ENCODE results near the gene HEXA.
"Not testable (repeated sequence)": the region's sequence is repeated elsewhere in the genome, so short reads cannot be mapped to it uniquely, and the experiment has no call there.

HEXA gene

DNA sequence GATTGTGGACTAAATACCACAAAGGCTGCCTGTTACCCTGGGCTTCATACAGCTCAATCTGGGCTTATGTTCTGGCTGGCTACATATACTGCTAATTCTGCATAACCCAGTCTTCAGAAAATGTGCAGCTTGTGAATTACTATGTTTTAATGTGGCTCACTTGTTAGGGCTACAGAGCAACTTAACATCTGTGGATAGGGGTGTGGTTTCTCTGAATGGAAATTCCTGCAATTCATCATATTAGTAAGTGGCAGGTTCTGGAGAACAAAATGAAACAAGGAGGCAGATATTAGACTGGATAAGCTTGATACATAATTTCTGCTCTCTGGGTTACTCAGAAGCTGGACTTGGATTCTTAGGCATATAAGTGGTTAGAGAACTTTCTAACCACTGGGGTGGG is 29.0 kb upstream of the HEXA start:
- Histone ChIP-seq H3K4me1 (ENCODE audit: control insufficient read depth, insufficient read depth, low read length) (no peaks in the 10 kb centered on the region), H3K4me3 (ENCODE audit: insufficient read depth, low read depth, low read length) (no peak overlapping the region), H3K27ac (ENCODE audit: insufficient read depth, low read depth, low read length, poor library complexity, severe bottlenecking) (no peak overlapping the region), H3K36me3 (ENCODE audit: control insufficient read depth, insufficient read depth, low read length) (no peaks in the 10 kb centered on the region), H3K9me3 (ENCODE audit: control insufficient read depth, low read length) (no peaks in the 10 kb centered on the region), H3K27me3 (ENCODE audit: control insufficient read depth, insufficient read depth, low read length, poor library complexity, severe bottlenecking) (peaks cover 54% of the 10 kb centered on the region)

DNA sequence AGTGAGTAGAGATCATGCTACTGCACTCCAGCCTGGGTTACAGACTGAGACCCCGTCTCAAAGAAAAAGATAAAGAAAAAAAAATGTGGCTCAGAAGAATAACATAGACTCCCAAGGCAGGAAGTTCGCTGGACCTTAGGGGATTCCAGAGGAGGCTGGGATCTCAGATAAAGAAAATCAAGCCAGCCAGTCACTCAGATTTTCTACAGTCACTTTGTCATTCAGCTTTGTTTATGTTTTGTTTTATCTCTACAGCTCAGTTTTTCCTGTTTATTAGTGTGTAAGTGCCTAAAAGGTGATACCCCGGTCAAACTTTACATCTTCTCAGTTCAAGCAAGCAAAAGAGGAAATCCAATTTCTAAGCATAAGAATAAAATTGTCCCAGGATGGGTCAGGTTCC is 28.5 kb upstream of the HEXA start:
- H3K4me1 ChIP-seq (ENCODE audit: control insufficient read depth, insufficient read depth, low read length), result no peaks in the 10 kb centered on the region
- H3K27me3 ChIP-seq (ENCODE audit: control insufficient read depth, insufficient read depth, low read length, poor library complexity, severe bottlenecking), result peaks cover 54% of the 10 kb centered on the region
- no peaks in the 10 kb centered on the region for H3K36me3 ChIP-seq (ENCODE audit: control insufficient read depth, insufficient read depth, low read length)
- 76% methylated on average over 3 of the region's 3 CpGs for WGBS, 2 experiments
- H3K4me3 ChIP-seq (ENCODE audit: insufficient read depth, low read depth, low read length), result no peak overlapping the region
- no peak overlapping the region for H3K27ac ChIP-seq (ENCODE audit: insufficient read depth, low read depth, low read length, poor library complexity, severe bottlenecking)
- H3K9me3 ChIP-seq (ENCODE audit: control insufficient read depth, low read length), result no peaks in the 10 kb centered on the region

DNA sequence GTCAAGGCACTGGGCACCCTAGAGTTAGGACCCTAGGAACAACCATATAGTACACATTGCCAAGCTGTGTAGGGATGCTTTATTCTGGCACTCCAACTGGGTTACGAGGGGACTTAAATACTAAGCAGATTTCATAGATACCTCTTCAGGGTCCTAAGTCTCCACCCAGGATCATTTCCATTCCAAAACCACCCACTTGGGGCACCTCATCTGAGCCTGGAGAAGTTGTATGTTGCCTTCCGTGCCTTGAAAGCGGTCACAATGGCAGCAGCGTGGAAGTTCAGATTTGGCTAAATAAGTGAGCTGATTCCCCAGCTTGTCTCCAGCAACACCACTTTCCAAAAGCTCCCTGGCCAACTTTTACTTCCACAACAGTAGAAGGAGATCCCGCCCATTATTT is 26.9 kb upstream of the HEXA start:
- H3K4me3 ChIP-seq (ENCODE audit: insufficient read depth, low read depth, low read length), result no peak overlapping the region
- 76 to 77% methylated on average over 5 of the region's 5 CpGs for WGBS, 2 experiments
- H3K9me3 ChIP-seq (ENCODE audit: control insufficient read depth, low read length), result no peaks in the 10 kb centered on the region
- no peak overlapping the region for H3K27ac ChIP-seq (ENCODE audit: insufficient read depth, low read depth, low read length, poor library complexity, severe bottlenecking)
- H3K27me3 ChIP-seq (ENCODE audit: control insufficient read depth, insufficient read depth, low read length, poor library complexity, severe bottlenecking), result peaks cover 40% of the 10 kb centered on the region
- no peaks in the 10 kb centered on the region for H3K4me1 ChIP-seq (ENCODE audit: control insufficient read depth, insufficient read depth, low read length)
- no peaks in the 10 kb centered on the region for H3K36me3 ChIP-seq (ENCODE audit: control insufficient read depth, insufficient read depth, low read length)

DNA sequence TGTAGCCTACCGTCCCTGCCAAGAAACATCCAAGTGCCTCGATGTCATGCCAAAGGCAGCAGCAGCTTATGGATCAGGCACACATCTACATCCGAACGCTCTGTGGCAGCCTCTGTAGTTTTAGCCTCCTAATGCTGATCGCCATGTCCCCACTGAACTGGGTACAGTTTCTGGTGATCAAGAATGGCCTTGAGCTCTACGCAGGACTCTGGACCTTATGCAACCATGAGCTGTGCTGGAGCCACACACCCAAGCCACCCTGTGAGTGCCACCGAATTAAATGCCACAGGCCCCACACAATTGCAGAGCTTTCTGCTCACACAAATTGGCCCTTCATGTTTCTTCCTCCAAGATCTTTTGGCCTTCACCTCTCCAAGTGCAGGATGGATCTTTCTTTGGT is 22.8 kb upstream of the HEXA start:
- no peaks in the 10 kb centered on the region for H3K36me3 ChIP-seq (ENCODE audit: control insufficient read depth, insufficient read depth, low read length)

DNA sequence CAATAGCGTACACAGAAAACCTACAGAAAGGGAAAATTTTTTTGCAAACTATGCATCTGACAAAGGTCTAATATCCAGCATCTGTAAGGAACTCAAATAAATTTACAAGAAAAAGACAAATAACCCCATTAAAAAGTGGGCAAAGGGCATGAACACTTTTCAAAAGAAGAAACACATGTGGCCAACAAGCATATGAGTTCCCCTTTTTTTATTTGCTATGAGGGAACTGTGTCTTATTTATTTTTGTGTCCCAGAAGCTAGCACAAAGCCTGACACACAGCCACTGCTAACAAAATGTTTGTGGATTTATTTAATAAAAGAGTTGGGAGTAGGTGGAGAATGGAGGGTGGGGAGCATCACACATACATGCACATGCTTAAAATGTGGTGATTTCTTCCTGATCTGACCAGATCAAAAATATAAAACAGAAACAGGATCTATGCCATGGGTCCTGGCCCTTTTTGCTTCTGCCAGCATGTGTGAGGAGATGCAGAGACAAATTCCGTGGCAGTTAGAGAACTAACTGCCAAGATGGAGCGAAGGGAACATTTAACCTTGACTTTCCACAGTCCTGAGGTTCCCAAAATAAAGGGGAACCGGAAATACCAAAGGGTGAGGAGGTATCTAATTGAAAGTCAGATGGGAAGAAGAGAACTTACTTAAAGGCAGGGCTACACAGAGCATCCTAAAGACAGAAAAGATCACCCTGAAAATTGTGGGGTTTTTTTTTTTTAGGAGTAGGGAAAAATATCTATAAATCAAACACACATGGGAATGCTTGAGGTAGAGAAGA is 22.2 kb upstream of the HEXA start, which contains the start of gene TMEM202:
TMEM202 (plus strand) TSS at position 510 of the 793 bp plus-strand sequence; CDS start at position 532, 22 bp downstream.
- Histone ChIP-seq H3K36me3 (ENCODE audit: control insufficient read depth, insufficient read depth, low read length) (no peaks in the 10 kb centered on the region), H3K4me3 (ENCODE audit: insufficient read depth, low read depth, low read length) (no peak within 1 kb of the TSS), H3K9me3 (ENCODE audit: control insufficient read depth, low read length) (no peaks in the 10 kb centered on the region), H3K4me1 (ENCODE audit: control insufficient read depth, insufficient read depth, low read length) (no peaks in the 10 kb centered on the region), H3K27me3 (ENCODE audit: control insufficient read depth, insufficient read depth, low read length, poor library complexity, severe bottlenecking) (peaks cover 4% of the 10 kb centered on the region), H3K27ac (ENCODE audit: insufficient read depth, low read depth, low read length, poor library complexity, severe bottlenecking) (no peak within 1 kb of the TSS)
- WGBS, 2 experiments, result 60 to 78% methylated on average over 4 of the region's 4 CpGs

More for the DNA sequence above, 22.8 kb upstream of the HEXA start:
- H3K4me1 ChIP-seq (ENCODE audit: control insufficient read depth, insufficient read depth, low read length), result no peaks in the 10 kb centered on the region
- H3K27me3 ChIP-seq (ENCODE audit: control insufficient read depth, insufficient read depth, low read length, poor library complexity, severe bottlenecking), result peaks cover 11% of the 10 kb centered on the region
- H3K4me3 ChIP-seq (ENCODE audit: insufficient read depth, low read depth, low read length), result no peak overlapping the region
- H3K9me3 ChIP-seq (ENCODE audit: control insufficient read depth, low read length), result no peaks in the 10 kb centered on the region
- WGBS, 2 experiments, result 85 to 88% methylated on average over 7 of the region's 7 CpGs
- H3K27ac ChIP-seq (ENCODE audit: insufficient read depth, low read depth, low read length, poor library complexity, severe bottlenecking), result no peak overlapping the region

DNA sequence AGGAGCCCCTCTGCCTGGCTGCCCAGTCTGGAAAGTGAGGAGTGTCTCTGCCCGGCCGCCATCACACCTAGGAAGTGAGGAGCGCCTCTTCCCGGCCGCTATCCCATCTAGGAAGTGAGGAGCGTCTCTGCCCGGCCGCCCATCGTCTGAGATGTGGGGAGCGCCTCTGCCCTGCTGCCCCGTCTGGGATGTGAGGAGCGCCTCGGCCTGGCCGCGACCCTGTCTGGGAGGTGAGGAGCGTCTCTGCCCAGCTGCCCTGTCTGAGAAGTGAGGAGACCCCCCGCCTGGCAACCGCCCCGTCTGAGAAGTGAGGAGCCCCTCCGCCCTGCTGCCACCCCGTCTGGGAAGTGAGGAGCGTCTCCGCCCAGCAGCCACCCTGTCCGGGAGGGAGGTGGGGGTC is 20.5 kb upstream of the HEXA start:
- H3K4me1 ChIP-seq (ENCODE audit: control insufficient read depth, insufficient read depth, low read length); H3K27ac ChIP-seq (ENCODE audit: insufficient read depth, low read depth, low read length, poor library complexity, severe bottlenecking); H3K27me3 ChIP-seq (ENCODE audit: control insufficient read depth, insufficient read depth, low read length, poor library complexity, severe bottlenecking); H3K36me3 ChIP-seq (ENCODE audit: control insufficient read depth, insufficient read depth, low read length); H3K9me3 ChIP-seq (ENCODE audit: control insufficient read depth, low read length); H3K4me3 ChIP-seq (ENCODE audit: insufficient read depth, low read depth, low read length): not testable (repeated sequence)
- WGBS, 2 experiments, result 92 to 94% methylated on average over 15 to 16 of the region's 24 CpGs

DNA sequence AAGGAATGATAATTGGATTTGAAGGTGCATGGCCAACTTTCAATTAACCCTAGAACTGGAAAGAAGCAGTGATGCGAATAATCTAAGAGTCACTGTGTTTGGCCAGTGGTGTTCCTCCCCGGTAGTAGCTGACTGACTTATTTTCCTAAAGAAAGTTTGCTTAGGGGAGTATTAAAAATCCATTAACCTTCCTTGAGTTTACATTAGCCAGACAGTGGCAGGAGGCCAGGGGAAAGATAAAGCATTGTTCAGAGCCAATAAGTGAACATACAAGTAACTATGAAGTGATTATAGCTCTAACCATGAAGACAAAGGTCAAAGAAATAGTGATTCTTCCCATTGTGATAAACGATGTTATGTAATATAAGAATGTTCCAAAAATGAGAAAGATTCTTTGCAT is 13.4 kb upstream of the HEXA start:
- Histone ChIP-seq H3K4me1 (ENCODE audit: control insufficient read depth, insufficient read depth, low read length) (no peaks in the 10 kb centered on the region), H3K27ac (ENCODE audit: insufficient read depth, low read depth, low read length, poor library complexity, severe bottlenecking) (no peak overlapping the region), H3K9me3 (ENCODE audit: control insufficient read depth, low read length) (no peaks in the 10 kb centered on the region), H3K27me3 (ENCODE audit: control insufficient read depth, insufficient read depth, low read length, poor library complexity, severe bottlenecking) (peaks cover 22% of the 10 kb centered on the region), H3K4me3 (ENCODE audit: insufficient read depth, low read depth, low read length) (no peak overlapping the region), H3K36me3 (ENCODE audit: control insufficient read depth, insufficient read depth, low read length) (no peaks in the 10 kb centered on the region)
- 87 to 92% methylated on average over 3 of the region's 3 CpGs for WGBS, 2 experiments

DNA sequence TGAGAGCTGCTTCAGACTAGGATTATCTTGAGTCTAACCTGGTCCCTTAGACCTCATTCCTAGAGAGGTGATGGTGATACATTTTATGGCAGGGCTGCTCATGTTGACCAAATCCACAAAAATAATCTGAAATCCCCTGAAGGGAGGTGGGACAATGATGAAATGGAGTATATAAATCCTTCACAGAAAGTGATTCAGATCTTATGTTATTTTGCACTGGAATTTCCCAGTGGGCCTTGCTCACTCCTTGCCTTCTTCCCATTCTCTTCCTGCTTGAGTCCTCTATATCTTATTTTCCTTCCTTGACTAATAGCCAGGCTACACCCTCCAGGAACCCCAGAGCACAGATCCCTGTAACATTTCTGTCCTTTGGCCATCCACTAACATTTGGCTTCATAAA is 11.9 kb upstream of the HEXA start:
- no peaks in the 10 kb centered on the region for H3K9me3 ChIP-seq (ENCODE audit: control insufficient read depth, low read length)
- no peak overlapping the region for H3K27ac ChIP-seq (ENCODE audit: insufficient read depth, low read depth, low read length, poor library complexity, severe bottlenecking)
- H3K4me3 ChIP-seq (ENCODE audit: insufficient read depth, low read depth, low read length), result no peak overlapping the region
- peaks cover 28% of the 10 kb centered on the region for H3K27me3 ChIP-seq (ENCODE audit: control insufficient read depth, insufficient read depth, low read length, poor library complexity, severe bottlenecking)
- H3K4me1 ChIP-seq (ENCODE audit: control insufficient read depth, insufficient read depth, low read length), result no peaks in the 10 kb centered on the region
- no peaks in the 10 kb centered on the region for H3K36me3 ChIP-seq (ENCODE audit: control insufficient read depth, insufficient read depth, low read length)

DNA sequence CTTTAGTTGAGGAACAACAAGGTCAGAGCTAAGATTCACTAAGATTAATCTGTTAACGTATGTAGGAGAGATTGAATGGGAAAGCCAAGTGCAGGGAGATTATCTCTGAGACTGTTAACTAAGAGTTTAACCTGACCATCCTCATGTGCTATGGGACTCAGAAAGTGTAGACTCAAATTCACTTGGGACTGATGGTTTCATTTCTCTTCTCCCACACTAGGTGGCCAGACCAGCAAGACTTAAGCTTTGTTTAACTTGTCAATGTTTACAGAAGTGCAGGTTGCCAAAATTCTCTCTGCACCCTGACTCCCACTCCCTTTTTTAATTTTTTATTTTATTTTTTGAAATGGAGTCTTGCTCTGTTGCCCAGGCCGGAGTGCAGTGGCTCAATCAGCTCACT is 6.3 kb upstream of the HEXA start:
- Histone ChIP-seq H3K27ac (ENCODE audit: insufficient read depth, low read depth, low read length, poor library complexity, severe bottlenecking) (no peak overlapping the region), H3K36me3 (ENCODE audit: control insufficient read depth, insufficient read depth, low read length) (no peaks in the 10 kb centered on the region), H3K4me1 (ENCODE audit: control insufficient read depth, insufficient read depth, low read length) (no peaks in the 10 kb centered on the region), H3K27me3 (ENCODE audit: control insufficient read depth, insufficient read depth, low read length, poor library complexity, severe bottlenecking) (peaks cover 17% of the 10 kb centered on the region), H3K4me3 (ENCODE audit: insufficient read depth, low read depth, low read length) (no peak overlapping the region), H3K9me3 (ENCODE audit: control insufficient read depth, low read length) (no peaks in the 10 kb centered on the region)
- WGBS, 2 experiments, result 69 to 78% methylated on average over 2 of the region's 2 CpGs

DNA sequence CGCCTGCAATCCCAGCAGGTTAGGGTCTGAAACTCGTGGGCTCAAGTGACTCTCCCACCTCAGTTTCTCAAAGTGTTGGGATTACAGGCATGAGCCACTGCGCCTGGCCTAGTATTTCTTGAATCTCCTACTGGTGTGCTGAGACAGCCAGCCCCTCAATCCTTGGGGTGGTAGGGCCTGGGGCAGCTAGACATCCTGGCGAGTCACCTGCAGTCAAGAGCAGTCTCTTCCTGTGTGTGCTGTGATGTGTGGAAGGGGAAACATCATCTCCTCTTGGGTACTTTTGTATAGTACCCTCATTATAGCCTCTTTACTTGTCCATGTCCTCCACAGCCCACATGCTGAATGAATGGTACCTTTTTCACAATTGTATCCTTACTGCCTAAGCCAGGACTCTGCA is 4.9 kb upstream of the HEXA start:
- no peaks in the 10 kb centered on the region for H3K36me3 ChIP-seq (ENCODE audit: control insufficient read depth, insufficient read depth, low read length)
- peaks cover 17% of the 10 kb centered on the region for H3K27me3 ChIP-seq (ENCODE audit: control insufficient read depth, insufficient read depth, low read length, poor library complexity, severe bottlenecking)
- no peaks in the 10 kb centered on the region for H3K9me3 ChIP-seq (ENCODE audit: control insufficient read depth, low read length)
- 60 to 70% methylated on average over 4 of the region's 4 CpGs for WGBS, 2 experiments
- no peak overlapping the region for H3K4me3 ChIP-seq (ENCODE audit: insufficient read depth, low read depth, low read length)
- H3K27ac ChIP-seq (ENCODE audit: insufficient read depth, low read depth, low read length, poor library complexity, severe bottlenecking), result no peak overlapping the region
- peaks cover 3% of the 10 kb centered on the region for H3K4me1 ChIP-seq (ENCODE audit: control insufficient read depth, insufficient read depth, low read length)

Measured in ectodermal cell (in vitro differentiated cells).